CD4-positive, alpha-beta T cell (primary cell): ENCODE measurements around the gene AFG3L2. TPM values are rescaled to one million over a fixed set of nuclear protein-coding genes. Genes with fewer than 3 reads are reported as not detected.

ENCODE experiments used
- ATAC-seq: fragments of 200-7000 bp; cut with Tn5 transposase; one replicate; pipeline ENCODE4 v1.10.0; 2022; ENCODE audit warnings: mild to moderate bottlenecking; ENCODE audit not compliant: poor library complexity
- CTCF ChIA-PET: fragments of 350-600 bp; sonication (Branson Sonifier 250); formaldehyde crosslinking; loops from one replicate; lab custom pipeline; 2021; ENCODE audit warnings: antibody characterized with exemption, inconsistent platforms; lab: Charles Lee
- POLR2A ChIA-PET: fragments of 350-600 bp; sonication (Branson Sonifier 250); formaldehyde crosslinking; loops from one replicate; lab custom pipeline; 2021; ENCODE audit warnings: antibody characterized with exemption, inconsistent platforms; lab: Charles Lee
- DNase-seq, 14 experiments: peaks; one replicate each; pipeline ENCODE4 v3.0.0-alpha.2; 2013 to 2020; ENCODE audit warnings: mixed read lengths in 2 of 14
- H3K27ac ChIP-seq, 2 donors: one replicate each; pipeline versions ENCODE4 v1.5.1 to v1.7.0; 2013; ENCODE audit warnings: low read length in 2 of 2, low read depth in 1 of 2, mild to moderate bottlenecking in 1 of 2
- H3K27me3 ChIP-seq, 2 experiments: 1 replicate in 1 of 2; 2 replicates in 1 of 2; pipeline versions ENCODE4 v1.6.1 to v1.7.0; 2013; ENCODE audit warnings: low read length in 2 of 2, control low read depth in 1 of 2, mild to moderate bottlenecking in 1 of 2, moderate library complexity in 1 of 2; ENCODE audit not compliant: insufficient read depth in 2 of 2, control insufficient read depth in 1 of 2
- H3K36me3 ChIP-seq: one replicate; pipeline ENCODE4 v1.6.1; 2013; ENCODE audit warnings: low read length, control low read depth; ENCODE audit not compliant: insufficient read depth
- H3K4me1 ChIP-seq: one replicate; pipeline ENCODE4 v1.6.1; 2013; ENCODE audit warnings: low read length, control low read depth; ENCODE audit not compliant: insufficient read depth
- H3K4me3 ChIP-seq: one replicate; pipeline ENCODE4 v1.5.1; 2013; ENCODE audit warnings: mild to moderate bottlenecking, low read length, moderate library complexity
- H3K9me3 ChIP-seq, 2 experiments: 1 replicate in 1 of 2; 2 replicates in 1 of 2; pipeline versions ENCODE4 v1.6.1 to v1.7.0; 2013; ENCODE audit warnings: low read length in 2 of 2, mild to moderate bottlenecking in 2 of 2, control low read depth in 1 of 2, moderate library complexity in 1 of 2; ENCODE audit not compliant: control insufficient read depth in 1 of 2, insufficient read depth in 1 of 2
- H3K27ac Mint-ChIP-seq: one replicate; pipeline ENCODE4 v1.8.0; 2020; ENCODE audit warnings: mixed read lengths
- H3K27me3 Mint-ChIP-seq: one replicate; pipeline ENCODE4 v1.8.0; 2021; ENCODE audit warnings: mixed read lengths
- H3K36me3 Mint-ChIP-seq: one replicate; pipeline ENCODE4 v1.8.0; 2021; ENCODE audit warnings: low read depth, mixed read lengths
- H3K4me1 Mint-ChIP-seq: one replicate; pipeline ENCODE4 v1.8.0; 2021; ENCODE audit warnings: low read depth, mixed read lengths
- H3K4me3 Mint-ChIP-seq: one replicate; pipeline ENCODE4 v1.8.0; 2020; ENCODE audit warnings: mild to moderate bottlenecking, mixed read lengths
- H3K9me3 Mint-ChIP-seq: one replicate; pipeline ENCODE4 v1.8.0; 2020; ENCODE audit warnings: mixed read lengths
- CTCF ChIP-seq: fragments of 200-600 bp; IDR thresholded peaks from one replicate; pipeline ENCODE4 v1.8.0; 2022; ENCODE audit warnings: antibody characterized with exemption, mild to moderate bottlenecking
- intact Hi-C, 2 experiments: fragments of 100-400 bp; cut with DNase I in 1 of 2; cut with micrococcal nuclease in 1 of 2; formaldehyde crosslinking; loops; one replicate each; pipeline versions ENCODE4 v1.15.1 to v1.9.0; 2023 to 2025; cut with DNase I, micrococcal nuclease
- total RNA-seq, 174 experiments: library from RNA in 2 of 174; stranded (reverse) in 2 of 174; gene quantifications; one replicate each; pipeline ENCODE4 v1.2.3 and lab custom pipeline; 2021 to 2026

Gene AFG3L2
- total RNA-seq, 2 experiments from 2014 or later, result 40.4 to 46.8 TPM

DNA sequence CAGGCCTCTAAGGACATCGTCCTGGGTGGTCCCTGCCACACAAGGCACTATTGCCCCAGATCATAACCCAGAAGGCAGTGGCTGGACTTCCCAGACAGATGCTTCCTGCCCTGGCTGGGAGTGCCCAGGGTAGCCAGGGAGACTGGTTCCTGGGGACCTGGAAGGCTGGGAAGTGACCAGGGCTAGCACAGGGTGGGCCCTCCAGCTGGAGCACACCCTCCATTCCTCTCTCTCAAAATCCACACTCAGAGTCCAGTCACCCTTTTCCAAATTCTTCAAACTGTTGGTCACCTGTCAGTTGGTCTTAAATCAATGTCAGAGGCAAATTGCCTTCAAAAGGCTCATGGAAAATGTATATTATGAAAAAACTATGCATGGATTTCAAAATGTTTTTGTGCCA lies 80.6 kb downstream of the AFG3L2 start:
- H3K4me1 ChIP-seq, result no peaks in the 10 kb centered on the region
- ChIA-PET POLR2A (no interaction called here), CTCF (no interaction called here)
- ATAC-seq, result no peak
- Mint-ChIP-seq H3K27me3 (peaks cover 20% of the 10 kb centered on the region), H3K4me3 (no peak overlapping the region), H3K4me1 (no peaks in the 10 kb centered on the region), H3K36me3 (no peaks in the 10 kb centered on the region), H3K9me3 (no peaks in the 10 kb centered on the region), H3K27ac (no peak overlapping the region)
- no peak overlapping the region for H3K27ac ChIP-seq
- no peaks in the 10 kb centered on the region for H3K9me3 ChIP-seq
- H3K27me3 ChIP-seq, result peaks cover 0 to 2% of the 10 kb centered on the region in 2 experiments
- no peak for TF ChIP-seq CTCF
- no peaks in the 10 kb centered on the region for H3K36me3 ChIP-seq
- intact Hi-C loops, result no loop called here
- H3K4me3 ChIP-seq, result no peak overlapping the region
- no peak for DNase-seq

DNA sequence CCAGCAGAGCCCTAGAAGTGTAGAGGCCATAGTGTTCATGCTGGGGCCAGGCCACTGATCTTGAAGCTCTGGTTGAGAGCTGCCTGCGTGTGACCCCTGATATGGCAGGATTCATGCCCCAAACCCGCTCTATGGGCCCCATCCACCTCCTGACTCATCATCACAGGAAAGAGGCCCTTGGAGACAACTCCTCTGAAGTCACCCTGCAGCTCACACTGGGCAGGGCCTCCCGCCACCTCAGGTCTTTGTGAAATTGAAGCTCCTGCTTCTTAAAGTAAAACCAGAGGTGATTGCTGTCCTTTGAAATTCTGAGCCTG lies 81.0 kb downstream of the AFG3L2 start:
- Mint-ChIP-seq H3K9me3 (no peaks in the 10 kb centered on the region), H3K4me3 (no peak overlapping the region), H3K27me3 (peaks cover 24% of the 10 kb centered on the region), H3K27ac (no peak overlapping the region), H3K4me1 (no peaks in the 10 kb centered on the region), H3K36me3 (no peaks in the 10 kb centered on the region)
- TF ChIP-seq CTCF, result no peak
- ChIA-PET CTCF (interaction anchor here (0.6 kb wide), 1 partner anchor 145 kb away, joined by 4 read pairs; no protein-coding TSS in a partner anchor), POLR2A (no interaction called here)
- no peak overlapping the region for H3K27ac ChIP-seq
- no peak for ATAC-seq
- DNase-seq, result no peak
- no peak overlapping the region for H3K4me3 ChIP-seq
- intact Hi-C loops, result no loop called here
- H3K4me1 ChIP-seq, result no peaks in the 10 kb centered on the region
- no peaks in the 10 kb centered on the region for H3K9me3 ChIP-seq
- no peaks in the 10 kb centered on the region for H3K36me3 ChIP-seq
- H3K27me3 ChIP-seq, result peaks cover 0 to 6% of the 10 kb centered on the region in 2 experiments

DNA sequence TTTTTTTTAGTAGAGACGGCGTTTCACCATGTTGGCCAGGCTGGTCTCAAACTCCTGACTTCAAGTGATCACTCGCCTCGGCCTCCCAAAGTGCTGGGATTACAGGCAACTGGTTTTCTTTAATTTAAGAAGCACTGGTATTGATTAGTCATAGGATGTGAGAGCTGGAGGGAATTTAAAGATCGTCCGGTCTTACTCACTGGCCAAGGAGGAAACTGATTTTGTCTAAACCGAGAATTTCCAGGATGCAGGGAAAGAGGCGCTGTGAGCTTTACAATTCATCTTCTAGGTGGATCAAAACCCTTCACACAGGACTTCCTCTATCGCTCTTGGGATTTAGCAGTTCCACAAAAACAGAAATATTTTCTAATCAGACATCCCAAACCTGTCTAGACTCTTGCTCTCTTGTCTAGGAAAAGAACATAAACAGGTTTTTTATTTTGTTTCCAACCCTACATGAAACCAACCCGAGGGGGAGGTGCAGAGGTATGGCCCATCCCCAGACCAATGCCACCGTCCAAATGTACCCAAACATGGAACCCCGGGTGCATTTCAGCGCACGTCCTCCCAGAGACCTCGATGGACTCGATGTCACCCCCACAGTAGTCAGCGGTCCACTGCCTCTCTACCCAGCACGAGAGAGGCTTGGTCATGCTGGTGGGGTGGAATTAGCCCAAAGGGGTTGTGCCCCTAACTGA lies 81.5 kb downstream of the AFG3L2 start:
- Histone ChIP-seq H3K36me3 (no peaks in the 10 kb centered on the region), H3K4me3 (no peak overlapping the region), H3K4me1 (no peaks in the 10 kb centered on the region), H3K27me3 (peaks cover 0 to 8% of the 10 kb centered on the region in 2 experiments), H3K9me3 (no peaks in the 10 kb centered on the region), H3K27ac (no peak overlapping the region)
- Mint-ChIP-seq H3K4me3 (no peak overlapping the region), H3K36me3 (no peaks in the 10 kb centered on the region), H3K9me3 (no peaks in the 10 kb centered on the region), H3K27me3 (peaks cover 25% of the 10 kb centered on the region), H3K4me1 (no peaks in the 10 kb centered on the region), H3K27ac (no peak overlapping the region)
- no peak for DNase-seq
- ChIA-PET POLR2A (no interaction called here), CTCF (interaction anchor here (0.6 kb wide), 1 partner anchor 146 kb away, joined by 4 read pairs; no protein-coding TSS in a partner anchor)
- TF ChIP-seq CTCF, result no peak
- intact Hi-C loops, result no loop called here
- no peak for ATAC-seq
